H1 (cell line): ENCODE results near the gene CCNK. TPM values are rescaled to one million over a fixed set of nuclear protein-coding genes. Genes with fewer than 3 reads are reported as not detected.

ENCODE experiments used
- CTCF ChIA-PET: fragments of 300-600 bp; sonication (Branson Sonifier 250); formaldehyde crosslinking; loops from one replicate; lab custom pipeline; 2021; ENCODE audit not compliant: partially characterized antibody; lab: Charles Lee
- POLR2A ChIA-PET: fragments of 300-600 bp; sonication (Branson Sonifier 250); formaldehyde crosslinking; loops from one replicate; lab custom pipeline; 2021; ENCODE audit warnings: inconsistent platforms; ENCODE audit not compliant: partially characterized antibody; lab: Charles Lee
- DNase-seq, 2 experiments: peaks; one replicate each; pipeline versions ENCODE4 v3.0.0 to v3.0.0-alpha.2; 2010 to 2022; ENCODE audit warnings: low spot score in 2 of 2, low read depth in 1 of 2, mixed read lengths in 1 of 2
- FAIRE-seq: peaks from 2 replicates; lab custom pipeline; 2011; peaks lifted over from hg19 to GRCh38; lab: Jason Lieb, UNC
- H2AFZ ChIP-seq: 2 replicates; pipeline ENCODE4 v1.8.1; 2012; ENCODE audit warnings: low read length, inconsistent platforms
- H2AK5ac ChIP-seq: 2 replicates; pipeline ENCODE4 v1.6.1; 2013; ENCODE audit warnings: low read depth, low read length
- H2BK120ac ChIP-seq: replicated peaks from 2 replicates; pipeline ENCODE3; 2013; ENCODE audit warnings: low read depth, low read length, inconsistent platforms
- H2BK12ac ChIP-seq: 2 replicates; pipeline ENCODE4 v1.6.1; 2013; ENCODE audit warnings: low read depth, low read length
- H2BK15ac ChIP-seq: 2 replicates; pipeline ENCODE4 v1.6.1; 2013; ENCODE audit warnings: low read length
- H2BK20ac ChIP-seq: 2 replicates; pipeline ENCODE4 v1.6.1; 2013; ENCODE audit warnings: low read length
- H2BK5ac ChIP-seq: 2 replicates; pipeline ENCODE4 v1.6.1; 2013; ENCODE audit warnings: low read depth, low read length
- H3K14ac ChIP-seq: 2 replicates; pipeline ENCODE4 v1.6.1; 2013; ENCODE audit warnings: inconsistent platforms; ENCODE audit not compliant: insufficient read length
- H3K18ac ChIP-seq: 2 replicates; pipeline ENCODE4 v1.6.1; 2013; ENCODE audit warnings: low read length; ENCODE audit errors: extremely low read depth
- H3K23ac ChIP-seq: 2 replicates; pipeline ENCODE4 v1.6.1; 2013; ENCODE audit warnings: inconsistent platforms; ENCODE audit not compliant: insufficient read length
- H3K23me2 ChIP-seq: 2 replicates; pipeline ENCODE4 v1.6.1; 2013; ENCODE audit warnings: low read depth, low read length
- H3K27ac ChIP-seq: 2 replicates; pipeline ENCODE4 v1.6.1; 2011; ENCODE audit warnings: low read depth, low read length, inconsistent platforms
- H3K27me3 ChIP-seq, 4 experiments: replicated peaks in 1 of 4; 1 replicate in 1 of 4; 2 replicates in 3 of 4; pipeline versions ENCODE4 v1.6.1 to v1.8.1; 2011 to 2013; ENCODE audit warnings: low read length in 3 of 4, mild to moderate bottlenecking in 3 of 4, inconsistent platforms in 2 of 4, mixed read lengths in 2 of 4, moderate library complexity in 1 of 4; ENCODE audit not compliant: control insufficient read depth in 3 of 4, insufficient read depth in 3 of 4; ENCODE audit errors: extremely low read depth in 1 of 4
- H3K36me3 ChIP-seq, 4 experiments: 2 replicates each; pipeline versions ENCODE4 v1.6.1 to v1.8.1; 2011 to 2013; ENCODE audit warnings: mild to moderate bottlenecking in 4 of 4, low read length in 3 of 4, moderate library complexity in 2 of 4, control low read depth in 1 of 4, inconsistent platforms in 1 of 4; ENCODE audit not compliant: insufficient read depth in 4 of 4, control insufficient read depth in 2 of 4
- H3K4ac ChIP-seq: replicated peaks from 2 replicates; pipeline ENCODE3; 2013; ENCODE audit warnings: low read length, low read depth, mixed read lengths, inconsistent platforms; ENCODE audit not compliant: insufficient read length
- H3K4me1 ChIP-seq, 4 experiments: replicated peaks in 1 of 4; 1 replicate in 1 of 4; 2 replicates in 3 of 4; pipeline versions ENCODE4 v1.6.1 to v1.8.1; 2011 to 2013; ENCODE audit warnings: low read length in 3 of 4, inconsistent platforms in 2 of 4, mixed read lengths in 1 of 4; ENCODE audit not compliant: insufficient read depth in 4 of 4, control insufficient read depth in 3 of 4
- H3K4me2 ChIP-seq, 2 experiments: 2 replicates each; pipeline versions ENCODE4 v1.6.1 to v1.8.1; 2011 to 2013; ENCODE audit warnings: low read depth in 2 of 2, low read length in 2 of 2, control low read depth in 1 of 2, inconsistent platforms in 1 of 2, mild to moderate bottlenecking in 1 of 2; ENCODE audit not compliant: insufficient read depth in 1 of 2
- H3K4me3 ChIP-seq, 4 experiments: fragments of 200-600, 300-600 bp in 1 of 4; sonication (generic), shearing (Covaris generic), sonication (Bioruptor Twin) in 1 of 4; 2 replicates each; pipeline versions ENCODE4 v1.5.1 to v1.8.1; 2011 to 2016; ENCODE audit warnings: low read length in 4 of 4, low read depth in 3 of 4, control low read depth in 2 of 4, inconsistent platforms in 2 of 4, mild to moderate bottlenecking in 2 of 4, mixed read lengths in 1 of 4, moderate library complexity in 1 of 4; ENCODE audit not compliant: insufficient read depth in 2 of 4; ENCODE audit errors: extremely low read depth in 1 of 4
- H3K56ac ChIP-seq: replicated peaks from 2 replicates; pipeline ENCODE3; 2013; ENCODE audit warnings: low read depth, mild to moderate bottlenecking, mixed read lengths, low read length, inconsistent platforms; ENCODE audit not compliant: insufficient read length
- H3K79me1 ChIP-seq: 2 replicates; pipeline ENCODE4 v1.6.1; 2013; ENCODE audit warnings: low read depth, low read length, control low read depth
- H3K79me2 ChIP-seq, 2 experiments: 2 replicates each; pipeline versions ENCODE4 v1.6.1 to v1.8.1; 2012 to 2013; ENCODE audit warnings: low read length in 2 of 2, mild to moderate bottlenecking in 2 of 2, inconsistent platforms in 1 of 2; ENCODE audit not compliant: insufficient read depth in 2 of 2, control insufficient read depth in 1 of 2
- H3K9ac ChIP-seq, 4 experiments: replicated peaks in 1 of 4; 1 replicate in 1 of 4; 2 replicates in 3 of 4; pipeline versions ENCODE4 v1.6.1 to v1.8.1; 2011 to 2013; ENCODE audit warnings: low read depth in 3 of 4, low read length in 3 of 4, control low read depth in 2 of 4, mild to moderate bottlenecking in 2 of 4, moderate library complexity in 2 of 4, inconsistent platforms in 1 of 4; ENCODE audit errors: extremely low read depth in 1 of 4
- H3K9me3 ChIP-seq, 2 experiments: 2 replicates each; pipeline versions ENCODE4 v1.6.1 to v1.8.1; 2012 to 2013; ENCODE audit warnings: mild to moderate bottlenecking in 2 of 2, moderate library complexity in 2 of 2, control low read depth in 1 of 2, inconsistent platforms in 1 of 2, low read depth in 1 of 2, low read length in 1 of 2, mixed read lengths in 1 of 2; ENCODE audit not compliant: insufficient read depth in 2 of 2
- H4K20me1 ChIP-seq, 2 experiments: replicated peaks in 1 of 2; 2 replicates each; pipeline versions ENCODE3 to v1.8.1; 2011 to 2013; ENCODE audit warnings: inconsistent platforms in 2 of 2, low read length in 2 of 2, mild to moderate bottlenecking in 1 of 2; ENCODE audit not compliant: insufficient read depth in 2 of 2, control insufficient read depth in 1 of 2
- H4K5ac ChIP-seq: 2 replicates; pipeline ENCODE4 v1.6.1; 2013; ENCODE audit warnings: low read length, low read depth, mixed read lengths, inconsistent platforms; ENCODE audit not compliant: insufficient read length
- H4K8ac ChIP-seq: 2 replicates; pipeline ENCODE4 v1.8.0; 2013; ENCODE audit warnings: mild to moderate bottlenecking, moderate library complexity, low read length, inconsistent platforms; ENCODE audit not compliant: insufficient read depth; ENCODE audit errors: extremely low read depth
- H4K91ac ChIP-seq: replicated peaks from 2 replicates; pipeline ENCODE3; 2013; ENCODE audit warnings: low read length, mixed read lengths, inconsistent platforms; ENCODE audit not compliant: insufficient read length
- ASH2L ChIP-seq: fragments of 200-600, 300-600 bp; sonication (generic); IDR thresholded peaks from one replicate; pipeline ENCODE4 v1.7.1; 2017; ENCODE audit warnings: low read length
- EP300 ChIP-seq, 2 experiments: IDR thresholded peaks; 1 replicate in 1 of 2; 2 replicates in 1 of 2; pipeline ENCODE4 v1.6.1; 2011 to 2012; ENCODE audit warnings: low read depth in 2 of 2, low read length in 2 of 2, mild to moderate bottlenecking in 2 of 2, borderline replicate concordance in 1 of 2, inconsistent platforms in 1 of 2, moderate library complexity in 1 of 2
- HDAC6 ChIP-seq: IDR thresholded peaks from one replicate; pipeline ENCODE4 v1.7.1; 2012; ENCODE audit warnings: low read depth, mild to moderate bottlenecking, inconsistent platforms, low read length, moderate library complexity
- POU5F1 ChIP-seq: IDR thresholded peaks from 2 replicates; pipeline ENCODE4 v1.6.1; 2011; ENCODE audit warnings: low read depth, mild to moderate bottlenecking, low read length, moderate library complexity
- RFX5 ChIP-seq: IDR thresholded peaks from 2 replicates; pipeline ENCODE4 v1.6.1; 2011; ENCODE audit warnings: low read depth, low read length, improper control_type of control experiment, borderline replicate concordance
- SIRT6 ChIP-seq: IDR thresholded peaks from one replicate; pipeline ENCODE4 v1.7.1; 2012; ENCODE audit warnings: low read length, inconsistent platforms
- SIX5 ChIP-seq: IDR thresholded peaks from 2 replicates; pipeline ENCODE4 v1.6.1; 2011; ENCODE audit warnings: mild to moderate bottlenecking, low read depth, low read length
- SRF ChIP-seq: IDR thresholded peaks from 2 replicates; pipeline ENCODE4 v1.6.1; 2011; ENCODE audit warnings: mild to moderate bottlenecking, low read depth, low read length, moderate library complexity
- TAF1 ChIP-seq: IDR thresholded peaks from 2 replicates; pipeline ENCODE4 v1.6.1; 2011; ENCODE audit warnings: mild to moderate bottlenecking, low read depth, low read length
- ZNF274 ChIP-seq: IDR thresholded peaks from 2 replicates; pipeline ENCODE4 v1.7.0; 2012; ENCODE audit warnings: low read length, borderline replicate concordance; ENCODE audit errors: extremely low read depth
- WGBS, 2 experiments: shearing (Covaris generic) in 1 of 2; methylation state at CpG; one replicate each; pipeline versions ENCODE4 v1.1.6 to v1.1.7; 2013 to 2015; ENCODE audit warnings: low lambda C conversion rate in 2 of 2, mixed read lengths in 2 of 2, inconsistent platforms in 1 of 2, low coverage in 1 of 2, missing lambda C conversion rate in 1 of 2; ENCODE audit not compliant: insufficient replicate concordance in 2 of 2, insufficient coverage in 1 of 2, insufficient read length in 1 of 2; ENCODE audit errors: extremely low coverage in 1 of 2, missing lambda C conversion rate in 1 of 2; 5-methylcytosine and 5-hydroxymethylcytosine counted together
- polyA plus RNA-seq, 7 experiments: library from polyadenylated mRNA; depleted of rRNA in 3 of 7; stranded (reverse) in 5 of 7; unstranded in 2 of 7; fragments of >200 nt in 5 of 7; fragments of 200-250 nt in 2 of 7; gene quantifications; 1 replicate in 5 of 7; 2 replicates in 1 of 7; 4 replicates in 1 of 7; pipeline versions ENCODE4 v1.2.1 to v1.2.3, GENCODE V29; 2011 to 2013; ENCODE audit warnings: missing spikeins in 2 of 7, mixed read lengths in 2 of 7
- total RNA-seq: library from RNA; stranded (reverse); fragmentation: NEBNext Ultra II Directional; extraction: Animal tissue kit (Norgen Biotek cat#: 25700); gene quantifications from 2 replicates; pipeline ENCODE4 v1.2.1, GENCODE V29; 2021

The CCNK gene
- total and polyA plus RNA-seq, 2 of the 8 experiments (the other 6 are each of a cell fraction or from before 2014, with no cell fraction given) = 10.7 to 82.7 TPM

DNA sequence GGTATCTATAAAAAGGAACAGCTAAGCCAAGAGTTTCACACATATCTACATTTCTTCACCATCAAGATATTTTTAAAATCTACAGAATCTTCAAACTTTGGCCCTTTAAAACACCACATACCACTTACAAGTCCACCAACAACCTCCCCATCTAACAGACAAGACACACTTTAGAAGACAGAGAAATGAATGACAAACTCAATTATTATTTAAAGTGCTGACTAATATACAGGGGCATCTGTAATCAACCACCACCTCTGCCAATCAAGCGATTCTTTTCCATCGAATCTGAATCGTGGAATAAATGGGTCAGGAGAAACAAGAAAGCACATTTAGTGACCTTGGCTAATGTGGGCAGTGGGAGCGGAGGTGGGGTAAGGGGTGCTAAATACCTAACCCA is 8.3 kb upstream of the CCNK start:
- POLR2A ChIA-PET = no interaction called here

More for the DNA sequence above, 8.3 kb upstream of the CCNK start:
- H2AK5ac ChIP-seq = no peak overlapping the region
- H3K56ac ChIP-seq = no peak overlapping the region
- no peak overlapping the region for H3K4me3 ChIP-seq
- peaks cover 0 to 4% (median 2%) of the 10 kb centered on the region in 4 experiments; a peak in 3 of 7 replicates for H3K4me1 ChIP-seq
- H3K9ac ChIP-seq = no peak overlapping the region
- no peak overlapping the region for H2AFZ ChIP-seq
- H3K23ac ChIP-seq = no peak overlapping the region
- FAIRE-seq (no peak), DNase-seq (no peak)
- no peak overlapping the region for H3K14ac ChIP-seq
- no peak overlapping the region for H2BK20ac ChIP-seq
- H4K20me1 ChIP-seq = peaks cover 2 to 16% of the 10 kb centered on the region in 2 experiments
- H4K5ac ChIP-seq = no peak overlapping the region
- H3K18ac ChIP-seq = no peak overlapping the region
- no peak overlapping the region for H2BK120ac ChIP-seq
- H3K4ac ChIP-seq = no peak overlapping the region
- H3K23me2 ChIP-seq = no peaks in the 10 kb centered on the region
- peaks cover 12 to 99% of the 10 kb centered on the region in 2 experiments for H3K79me2 ChIP-seq
- H3K9me3 ChIP-seq = no peaks in the 10 kb centered on the region
- H3K79me1 ChIP-seq = peaks cover 4% of the 10 kb centered on the region; the same call in 1 of the 2 replicates
- no peak overlapping the region for H4K91ac ChIP-seq
- no peak overlapping the region for H2BK12ac ChIP-seq
- H3K27ac ChIP-seq = no peak overlapping the region
- no peak overlapping the region for H3K4me2 ChIP-seq
- TF ChIP-seq RFX5 = no peak
- TF ChIP-seq ZNF274 = no peak
- TF ChIP-seq POU5F1 = no peak
- no peak for TF ChIP-seq EP300 (IDR thresholded peaks at IDR 0.05; ENCODE audit: borderline replicate concordance in 1 of 2, low read depth in 2 of 2, low read length in 2 of 2)
- no peak for TF ChIP-seq SIRT6
- no peak for TF ChIP-seq TAF1
- no peak for TF ChIP-seq ASH2L
- no peak for TF ChIP-seq SRF
- TF ChIP-seq SIX5 = no peak
- TF ChIP-seq HDAC6 = no peak
- H4K8ac ChIP-seq = no peak overlapping the region
- H3K27me3 ChIP-seq = no peaks in the 10 kb centered on the region
- H2BK5ac ChIP-seq = no peak overlapping the region
- 88% methylated on average over 4 of the region's 4 CpGs; no CpG with 5 or more reads in 1 of the 2 experiments for WGBS, 2 experiments
- no peak overlapping the region for H2BK15ac ChIP-seq
- CTCF ChIA-PET = interaction anchor here (1.1 kb wide), 2 partner anchors 11 to 32 kb away, joined by 3 read pairs; no protein-coding TSS in a partner anchor
- no peaks in the 10 kb centered on the region for H3K36me3 ChIP-seq
